ENCODE data around the gene EXOSC2.

DNA sequence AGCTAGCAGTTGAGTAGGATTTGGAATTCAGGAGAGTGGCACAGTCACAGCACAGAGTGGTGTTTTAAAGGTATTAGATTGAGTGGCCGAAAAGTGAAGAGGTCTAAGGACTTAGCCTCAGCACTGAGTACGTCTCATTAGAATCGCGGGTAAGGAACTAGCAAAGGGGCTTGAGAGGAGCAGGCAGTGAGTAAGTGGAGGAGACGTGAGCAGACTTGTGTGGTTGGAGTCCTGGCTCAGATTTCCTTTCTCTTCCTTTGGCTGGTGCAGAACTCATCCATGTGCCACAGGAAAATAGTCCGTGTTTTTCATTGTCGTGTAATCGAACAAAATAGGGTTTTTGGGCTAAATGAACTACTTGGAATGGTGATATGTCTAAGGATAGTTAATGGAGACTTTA lies 3.4 kb downstream of the EXOSC2 start:
- TF ChIP-seq TCF12 (IDR thresholded peaks at IDR 0.05; ENCODE audit: low read depth), result no peak
- TF ChIP-seq EP300 (IDR thresholded peaks at IDR 0.05; ENCODE audit: borderline replicate concordance), result no peak
- no peak for TF ChIP-seq FOXM1 (IDR thresholded peaks at IDR 0.05; ENCODE audit: borderline replicate concordance, low read depth)
- TF ChIP-seq ZBTB7A (IDR thresholded peaks at IDR 0.05; ENCODE audit: low read depth), result no peak

Measured in Ishikawa (cell line).